Astrocyte of the spinal cord (primary cell): Measurements from ENCODE around the gene SOX5.
"Not testable (repeated sequence)": the region's sequence is repeated elsewhere in the genome, so short reads cannot be mapped to it uniquely, and the experiment has no call there.

Source experiments
- DNase-seq: peaks from one replicate; pipeline ENCODE4 v3.0.0; 2011; ENCODE audit warnings: low read depth, low spot score
- H3K4me3 ChIP-seq: 2 replicates; pipeline ENCODE4 v1.5.1; 2011; ENCODE audit warnings: low read depth, mild to moderate bottlenecking, low read length, moderate library complexity
- in situ Hi-C: cut with HindIII; loops from 2 replicates; pipeline ENCODE4 v1.10.0; 2017; ENCODE audit warnings: low sequenced_read_pairs
- TF ChIP-seq, protein P1 (sequence below): IDR thresholded peaks from 2 replicates; pipeline ENCODE4 v1.5.1; 2012; ENCODE audit warnings: low read depth, mild to moderate bottlenecking, low read length, inconsistent platforms

SOX5 gene

GRCh38 chr12:23533265-23533664, 416.2 kb downstream of the SOX5 start:
- H3K4me3 ChIP-seq = no peak overlapping the region
- TF ChIP-seq, protein P1, sequence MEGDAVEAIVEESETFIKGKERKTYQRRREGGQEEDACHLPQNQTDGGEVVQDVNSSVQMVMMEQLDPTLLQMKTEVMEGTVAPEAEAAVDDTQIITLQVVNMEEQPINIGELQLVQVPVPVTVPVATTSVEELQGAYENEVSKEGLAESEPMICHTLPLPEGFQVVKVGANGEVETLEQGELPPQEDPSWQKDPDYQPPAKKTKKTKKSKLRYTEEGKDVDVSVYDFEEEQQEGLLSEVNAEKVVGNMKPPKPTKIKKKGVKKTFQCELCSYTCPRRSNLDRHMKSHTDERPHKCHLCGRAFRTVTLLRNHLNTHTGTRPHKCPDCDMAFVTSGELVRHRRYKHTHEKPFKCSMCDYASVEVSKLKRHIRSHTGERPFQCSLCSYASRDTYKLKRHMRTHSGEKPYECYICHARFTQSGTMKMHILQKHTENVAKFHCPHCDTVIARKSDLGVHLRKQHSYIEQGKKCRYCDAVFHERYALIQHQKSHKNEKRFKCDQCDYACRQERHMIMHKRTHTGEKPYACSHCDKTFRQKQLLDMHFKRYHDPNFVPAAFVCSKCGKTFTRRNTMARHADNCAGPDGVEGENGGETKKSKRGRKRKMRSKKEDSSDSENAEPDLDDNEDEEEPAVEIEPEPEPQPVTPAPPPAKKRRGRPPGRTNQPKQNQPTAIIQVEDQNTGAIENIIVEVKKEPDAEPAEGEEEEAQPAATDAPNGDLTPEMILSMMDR = no peak
- DNase-seq = no peak
- in situ Hi-C loops = no loop called here

- in situ Hi-C loops = no loop called here
- TF ChIP-seq, protein P1 = no peak
- no peak overlapping the region for H3K4me3 ChIP-seq
- no peak for DNase-seq
Observed at GRCh38 chr12:23528316-23528715, 421.2 kb downstream of the SOX5 start.

DNA sequence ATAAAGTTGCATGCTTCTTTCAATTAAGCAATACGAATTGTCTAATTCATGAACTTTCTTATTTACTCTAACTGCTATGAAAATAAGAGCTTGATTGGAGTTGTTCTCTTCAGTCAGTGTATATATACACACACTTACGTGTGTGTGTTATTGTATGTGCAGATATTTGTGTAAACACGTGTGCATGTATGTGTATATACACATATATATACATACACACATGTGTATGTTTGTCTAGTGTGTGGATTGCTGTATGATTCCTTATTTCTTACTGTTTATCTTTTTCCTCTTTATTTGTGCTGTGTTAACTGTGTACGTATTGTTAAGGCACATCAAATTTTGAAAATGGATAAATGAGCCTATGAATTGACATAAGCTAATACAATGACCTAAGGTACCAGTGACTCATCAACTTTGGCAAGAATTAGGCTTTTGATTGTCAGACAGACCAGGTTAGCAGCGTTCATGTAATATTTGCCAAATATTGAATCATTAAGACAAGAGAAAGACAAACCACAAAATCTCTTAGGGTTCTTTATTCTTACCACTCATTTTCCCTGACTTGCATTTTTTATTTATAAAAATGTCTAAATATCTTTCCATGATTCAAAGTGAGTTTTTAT, 423.9 kb downstream of the SOX5 start:
- no peak overlapping the region for H3K4me3 ChIP-seq
- in situ Hi-C loops = no loop called here
- TF ChIP-seq, protein P1 = no peak
- no peak for DNase-seq

- TF ChIP-seq, protein P1 = no peak
- H3K4me3 ChIP-seq = no peak overlapping the region
- DNase-seq = peak; percentile 3
- in situ Hi-C loops = no loop called here
Observed at GRCh38 chr12:23523339-23523738, 426.1 kb downstream of the SOX5 start.

DNA sequence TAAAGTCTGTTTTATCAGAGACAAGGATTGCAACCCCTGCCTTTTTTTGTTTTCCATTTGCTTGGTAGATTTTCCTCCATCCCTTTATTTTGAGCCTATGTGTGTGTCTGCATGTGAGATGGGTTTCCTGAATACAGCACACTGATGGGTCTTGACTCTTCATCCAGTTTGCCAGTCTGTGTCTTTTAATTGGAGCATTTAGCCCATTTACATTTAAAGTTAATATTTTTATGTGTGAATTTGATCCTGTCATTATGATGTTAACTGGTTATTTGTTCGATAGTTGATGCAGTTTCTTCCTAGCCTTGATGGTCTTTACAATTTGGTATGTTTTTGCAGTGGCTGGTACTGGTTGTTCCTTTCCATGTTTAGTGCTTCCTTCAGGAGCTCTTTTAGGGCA, 430.0 kb downstream of the SOX5 start:
- DNase-seq, H3K4me3 ChIP-seq, in situ Hi-C loops: not testable (repeated sequence)

- DNase-seq, in situ Hi-C loops, H3K4me3 ChIP-seq: not testable (repeated sequence)
Observed at GRCh38 chr12:23515785-23516184, 433.7 kb downstream of the SOX5 start.

GRCh38 chr12:23510484-23510883, 439.0 kb downstream of the SOX5 start:
- TF ChIP-seq, protein P1 = no peak
- no peak for DNase-seq
- no peak overlapping the region for H3K4me3 ChIP-seq
- in situ Hi-C loops = no loop called here

- H3K4me3 ChIP-seq, in situ Hi-C loops, DNase-seq: not testable (repeated sequence)
Observed at GRCh38 chr12:23509832-23510231, 439.6 kb downstream of the SOX5 start.

GRCh38 chr12:23507785-23508184, 441.7 kb downstream of the SOX5 start:
- DNase-seq, H3K4me3 ChIP-seq, in situ Hi-C loops: not testable (repeated sequence)

- DNase-seq, in situ Hi-C loops, H3K4me3 ChIP-seq: not testable (repeated sequence)
Observed at GRCh38 chr12:23505736-23506135, 443.7 kb downstream of the SOX5 start.
